DMS114 treated with DMSO at 0.1 percent for 48 hours (cell line): ENCODE data around the gene SLC35F4.

Experiments
- DNase-seq: peaks from one replicate; lab custom pipeline; 2025; ENCODE audit not compliant: unreplicated experiment; lab: John Stamatoyannopoulos, UW

SLC35F4 gene

DNA sequence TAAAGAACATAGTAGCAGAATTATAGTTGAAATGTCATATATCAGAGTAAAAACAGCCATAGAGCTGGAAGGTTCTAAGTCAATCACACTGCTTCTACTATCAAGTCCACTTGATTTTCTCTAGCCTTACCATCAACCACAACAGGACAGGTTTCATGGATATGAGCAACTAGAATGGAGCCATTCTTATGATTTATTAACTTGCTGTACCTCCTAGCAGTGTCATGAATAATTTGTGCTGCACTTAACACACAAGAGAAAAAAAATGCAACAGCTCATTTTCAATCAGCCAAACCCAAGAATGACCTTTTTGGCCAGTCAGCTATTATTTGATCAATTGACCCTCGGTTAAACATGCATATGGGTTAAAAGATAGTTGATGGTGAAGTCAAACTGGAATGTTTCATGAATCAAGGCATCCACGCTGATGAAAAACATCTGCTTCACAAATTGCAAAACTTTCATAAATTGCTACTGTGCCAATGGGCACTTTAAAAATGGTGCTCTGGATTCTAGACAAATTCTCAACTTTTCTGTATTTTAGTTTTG is 316.8 kb downstream of the SLC35F4 start:
- no peak for DNase-seq

DNA sequence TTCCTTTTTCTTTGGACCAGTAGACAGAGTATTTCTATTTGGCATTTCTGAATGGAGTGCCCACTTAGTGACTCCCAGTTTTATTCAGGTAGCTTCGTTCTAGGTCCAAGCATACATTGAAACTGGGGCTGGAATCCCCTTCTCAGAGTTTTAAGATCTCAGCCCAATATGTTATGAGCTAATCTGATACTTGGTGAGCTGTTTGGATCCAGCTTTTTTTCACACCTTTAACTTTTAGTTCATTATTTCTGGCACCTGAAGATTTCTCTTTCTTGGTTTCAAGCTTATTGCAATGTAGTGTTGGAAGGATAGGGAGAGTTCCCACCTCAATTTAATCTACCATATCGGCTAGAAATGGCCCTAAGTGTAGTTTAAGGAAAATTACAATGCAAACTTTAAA is 318.8 kb downstream of the SLC35F4 start:
- DNase-seq: no peak

GRCh38 chr14:57533214-57533613 is 332.7 kb downstream of the SLC35F4 start:
- DNase-seq: peak; percentile 3

- DNase-seq: no peak
Measured at GRCh38 chr14:57530571-57530970, 335.3 kb downstream of the SLC35F4 start.

DNA sequence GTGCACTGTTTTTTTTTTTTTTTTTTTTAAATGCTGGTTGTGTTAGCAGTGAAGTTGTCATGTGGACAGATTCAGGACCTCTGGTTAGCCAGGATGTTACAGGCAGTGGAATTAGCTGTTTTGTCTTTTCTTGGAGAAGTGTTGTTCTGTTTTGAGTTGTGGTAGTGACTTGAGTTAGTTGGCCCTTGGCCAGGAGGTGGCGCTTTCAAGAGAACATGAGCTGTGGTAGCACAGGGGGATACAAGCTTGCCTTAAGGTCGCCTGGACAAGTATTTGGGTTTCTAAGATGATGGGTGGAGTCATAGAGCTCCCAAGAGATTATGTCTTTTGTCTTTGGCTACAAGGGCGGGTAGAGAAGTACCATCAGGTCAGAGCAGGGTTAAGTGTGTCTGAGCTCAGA is 338.9 kb downstream of the SLC35F4 start:
- no peak for DNase-seq

DNA sequence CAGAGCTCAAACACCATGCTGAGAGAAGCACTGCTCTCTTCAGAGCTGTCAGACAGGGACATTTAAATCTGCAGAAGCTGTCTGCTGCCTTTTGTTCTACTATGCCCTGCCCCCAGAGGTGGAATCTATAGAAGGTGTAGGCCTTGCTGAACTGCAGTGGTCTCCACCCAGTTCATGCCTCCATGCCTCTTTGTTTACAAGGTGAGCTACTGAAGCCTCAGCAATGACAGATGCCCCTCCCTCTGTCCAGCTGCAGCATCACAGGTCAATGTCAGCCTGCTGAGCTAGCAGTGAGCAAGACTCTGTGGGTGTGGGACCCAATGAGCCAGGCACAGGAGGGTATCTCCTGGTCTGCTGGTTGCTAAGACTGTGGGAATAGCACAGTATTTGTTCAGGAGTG is 346.8 kb downstream of the SLC35F4 start:
- DNase-seq: no peak
